Umbilical cord (tissue), 2 donors: Measurements from ENCODE around the gene AFAP1. TPM values are rescaled to one million over a fixed set of nuclear protein-coding genes. Genes with fewer than 3 reads are reported as not detected.
A peak's percentile ranks its signal among the peaks of the same experiment; 100 is the strongest.
"Not testable (repeated sequence)": the region's sequence is repeated elsewhere in the genome, so short reads cannot be mapped to it uniquely, and the experiment has no call there.

Experiments
- DNase-seq: peaks from one replicate; pipeline ENCODE4 v3.0.0-alpha.2; 2015; ENCODE audit warnings: low spot score
- total RNA-seq: library from RNA; depleted of rRNA; stranded (reverse); fragments of >200 nt; gene quantifications from one replicate; pipeline ENCODE4 v1.2.3, GENCODE V29; 2014; ENCODE audit warnings: low replicate concordance; ENCODE audit not compliant: insufficient read depth

AFAP1 gene
- total RNA-seq, 1 donor from 2014 or later = 59.5 TPM

- DNase-seq = no peak
Observed at GRCh38 chr4:7949759-7950158, 10.1 kb upstream of the AFAP1 start.

GRCh38 chr4:7947927-7948326, 8.3 kb upstream of the AFAP1 start:
- DNase-seq = no peak

GRCh38 chr4:7945709-7946380, 6.2 kb upstream of the AFAP1 start:
- DNase-seq = peak; percentile 81

- no peak for DNase-seq
Observed at GRCh38 chr4:7944599-7945220, 5.0 kb upstream of the AFAP1 start.

- not testable (repeated sequence) for DNase-seq
Observed at GRCh38 chr4:7943688-7944087, 4.0 kb upstream of the AFAP1 start.

GRCh38 chr4:7943211-7943610, 3.5 kb upstream of the AFAP1 start:
- DNase-seq = no peak

- no peak for DNase-seq
Observed at GRCh38 chr4:7941965-7942496, 2.4 kb upstream of the AFAP1 start.

- no peak for DNase-seq
Observed at GRCh38 chr4:7941111-7941964, 1.7 kb upstream of the AFAP1 start.

GRCh38 chr4:7938609-7939376, 868 bp downstream of the AFAP1 start:
- peak; percentile 67 for DNase-seq

GRCh38 chr4:7938266-7938608, 1.4 kb downstream of the AFAP1 start:
- no peak for DNase-seq

GRCh38 chr4:7937006-7937405, 2.7 kb downstream of the AFAP1 start:
- DNase-seq = no peak

GRCh38 chr4:7933651-7934510, 5.8 kb downstream of the AFAP1 start:
- no peak for DNase-seq

- no peak for DNase-seq
Observed at GRCh38 chr4:7932287-7932686, 7.4 kb downstream of the AFAP1 start.

GRCh38 chr4:7929118-7929951, 10.3 kb downstream of the AFAP1 start:
- DNase-seq = no peak

GRCh38 chr4:7928711-7929110, 10.9 kb downstream of the AFAP1 start:
- no peak for DNase-seq

GRCh38 chr4:7926822-7927221, 12.8 kb downstream of the AFAP1 start:
- no peak for DNase-seq

GRCh38 chr4:7924570-7924969, 15.1 kb downstream of the AFAP1 start:
- no peak for DNase-seq

- DNase-seq = no peak
Observed at GRCh38 chr4:7924163-7924562, 15.5 kb downstream of the AFAP1 start.

- no peak for DNase-seq
Observed at GRCh38 chr4:7922466-7922865, 17.2 kb downstream of the AFAP1 start.

GRCh38 chr4:7918981-7919380, 20.7 kb downstream of the AFAP1 start:
- no peak for DNase-seq
